ENCODE data around the gene SEMA3E.

- TF ChIP-seq CTCF (IDR thresholded peaks at IDR 0.05) (no peak), ESRRA (CRISPR knock-in tag; IDR thresholded peaks at IDR 0.05; ENCODE audit: borderline replicate concordance) (no peak), GABPB1 (CRISPR knock-in tag; IDR thresholded peaks at IDR 0.05) (no peak)
Measured at GRCh38 chr7:83614112-83614511, 34.8 kb downstream of the SEMA3E start.
